ENCODE results near the gene TNNT2.

DNA sequence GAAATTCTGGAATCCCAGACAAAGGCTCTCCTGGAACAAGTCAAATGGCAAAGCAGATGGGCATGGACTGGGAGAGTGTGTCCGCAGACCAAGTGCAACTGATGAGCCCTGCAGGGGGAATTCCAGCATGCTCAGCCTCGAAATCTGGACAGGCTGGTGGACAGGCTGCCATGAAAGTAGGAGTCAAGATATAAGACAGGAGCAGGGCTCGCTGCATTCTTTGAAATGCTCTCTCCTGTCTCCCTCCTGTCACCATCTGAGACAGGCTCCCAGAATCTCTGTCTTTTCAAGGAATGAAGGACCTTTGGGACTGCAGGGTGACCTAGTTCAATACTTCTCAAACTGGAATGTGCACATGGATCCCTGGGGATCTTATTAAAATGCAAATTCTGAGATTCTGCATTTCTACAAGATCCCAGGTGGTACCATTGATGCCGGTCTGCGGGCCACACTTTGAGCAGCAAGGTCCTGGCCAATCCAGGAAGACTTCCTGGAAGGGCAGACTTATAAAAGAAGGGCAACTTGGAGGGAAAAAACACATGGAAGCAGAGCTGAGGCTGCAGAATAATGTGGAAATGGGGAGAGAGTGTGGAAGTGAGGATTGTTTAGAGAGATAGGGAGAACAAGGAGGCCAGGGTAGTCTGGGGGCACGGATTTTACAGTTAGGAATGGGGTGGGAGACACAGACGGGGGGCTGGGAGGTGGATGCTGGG, 29.8 kb downstream of the TNNT2 start:
- TF ChIP-seq POLR2A (IDR thresholded peaks at IDR 0.05; ENCODE audit: low read depth, low read length) (no peak), CEBPB (IDR thresholded peaks at IDR 0.05; ENCODE audit: low read depth, low read length) (no peak), NFE2L2 (IDR thresholded peaks at IDR 0.05; ENCODE audit: low read depth, low read length) (no peak), RAD21 (IDR thresholded peaks at IDR 0.05; ENCODE audit: low read length) (no peak), BHLHE40 (IDR thresholded peaks at IDR 0.05; ENCODE audit: low read depth, low read length) (no peak), MAZ (IDR thresholded peaks at IDR 0.05; ENCODE audit: borderline replicate concordance, low read depth, low read length) (no peak)
- TF ChIP-seq, protein P1, sequence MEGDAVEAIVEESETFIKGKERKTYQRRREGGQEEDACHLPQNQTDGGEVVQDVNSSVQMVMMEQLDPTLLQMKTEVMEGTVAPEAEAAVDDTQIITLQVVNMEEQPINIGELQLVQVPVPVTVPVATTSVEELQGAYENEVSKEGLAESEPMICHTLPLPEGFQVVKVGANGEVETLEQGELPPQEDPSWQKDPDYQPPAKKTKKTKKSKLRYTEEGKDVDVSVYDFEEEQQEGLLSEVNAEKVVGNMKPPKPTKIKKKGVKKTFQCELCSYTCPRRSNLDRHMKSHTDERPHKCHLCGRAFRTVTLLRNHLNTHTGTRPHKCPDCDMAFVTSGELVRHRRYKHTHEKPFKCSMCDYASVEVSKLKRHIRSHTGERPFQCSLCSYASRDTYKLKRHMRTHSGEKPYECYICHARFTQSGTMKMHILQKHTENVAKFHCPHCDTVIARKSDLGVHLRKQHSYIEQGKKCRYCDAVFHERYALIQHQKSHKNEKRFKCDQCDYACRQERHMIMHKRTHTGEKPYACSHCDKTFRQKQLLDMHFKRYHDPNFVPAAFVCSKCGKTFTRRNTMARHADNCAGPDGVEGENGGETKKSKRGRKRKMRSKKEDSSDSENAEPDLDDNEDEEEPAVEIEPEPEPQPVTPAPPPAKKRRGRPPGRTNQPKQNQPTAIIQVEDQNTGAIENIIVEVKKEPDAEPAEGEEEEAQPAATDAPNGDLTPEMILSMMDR (conservative IDR thresholded peaks at IDR 0.05; ENCODE audit: low read depth, low read length) = no peak

Data from IMR-90 (cell line).